OCI-LY7 (cell line): ENCODE data around the gene SFRP5.

Source experiments
- CTCF ChIP-seq: fragments of 200-600 bp; sonication (generic); conservative IDR thresholded peaks from 2 replicates; pipeline ENCODE4 v1.5.1; 2014; ENCODE audit warnings: mild to moderate bottlenecking, antibody characterized with exemption, low read length, moderate library complexity, mixed read lengths
- EZH2phosphoT487 ChIP-seq: fragments of 200-600 bp; sonication (generic); IDR thresholded peaks from 2 replicates; pipeline ENCODE4 v1.6.1; 2018; ENCODE audit warnings: low read depth, borderline replicate concordance, mild to moderate bottlenecking, mixed run types, antibody characterized with exemption, low read length, moderate library complexity, mixed read lengths

GRCh38 chr10:97800474-97800873, 28.7 kb upstream of the SFRP5 start:
- TF ChIP-seq CTCF (no peak), EZH2phosphoT487 (no peak)
